ENCODE data around the gene HDHD5. TPM values are rescaled to one million over a fixed set of nuclear protein-coding genes. Genes with fewer than 3 reads are reported as not detected.

Gene HDHD5
- total RNA-seq, 1 experiment from 2014 or later, result 68.4 TPM

DNA sequence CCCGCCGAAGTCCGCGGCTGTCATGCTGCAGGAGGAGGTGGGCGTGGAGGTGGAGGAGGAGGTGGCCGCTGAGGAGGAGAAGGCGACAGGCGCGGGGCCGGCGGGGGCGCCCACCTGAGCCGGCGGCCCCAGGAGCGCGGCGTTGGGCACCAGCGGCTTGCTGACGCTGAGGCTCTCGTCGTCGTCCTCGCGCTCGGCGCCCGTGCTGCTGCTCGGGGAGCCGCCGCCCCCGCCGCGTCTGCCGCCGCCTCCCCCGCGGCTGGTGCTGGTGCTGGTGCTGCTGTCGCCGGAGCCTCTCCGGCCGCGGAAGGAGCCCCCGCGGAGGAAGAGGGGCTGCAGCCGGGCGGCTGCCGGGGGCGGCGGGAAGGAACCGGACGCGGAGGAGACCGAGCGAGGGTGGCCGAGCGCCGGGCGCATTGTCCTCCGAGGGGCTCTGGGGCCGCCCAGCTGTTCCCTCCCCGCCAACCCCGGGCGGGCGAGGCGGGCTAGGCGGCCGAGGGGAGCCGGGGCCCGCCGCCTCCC lies 38.3 kb downstream of the HDHD5 start:
- Mint-ChIP-seq H3K4me3 (peak overlapping the region; percentile 56 to 73; a peak in 3 of 5 replicates), H3K27me3 (ENCODE audit: low read depth) (peaks cover 7% of the 10 kb centered on the region), H3K36me3 (ENCODE audit: insufficient read depth in 1 of 3, low read depth in 3 of 3) (peaks cover 0 to 4% (median 0%) of the 10 kb centered on the region in 3 experiments; a peak in 2 of 7 replicates), H3K27ac (no peak overlapping the region), H3K4me1 (peaks cover 35 to 37% of the 10 kb centered on the region in 2 experiments), H3K9me3 (no peaks in the 10 kb centered on the region)
- Histone ChIP-seq H2BK120ac (ENCODE audit: low read depth, low read length, poor library complexity, severe bottlenecking) (no peak overlapping the region), H3K56ac (ENCODE audit: insufficient read length, low read depth, low read length) (no peak overlapping the region), H3K4me1 (ENCODE audit: insufficient read depth, low read length) (no peaks in the 10 kb centered on the region; the same call in 1 of the 2 replicates), H2AK5ac (ENCODE audit: insufficient read length, low read length) (no peak overlapping the region), H4K91ac (ENCODE audit: insufficient read length, low read depth, low read length) (no peak overlapping the region), H3K14ac (ENCODE audit: insufficient read depth, low read length) (no peak overlapping the region), H3K23ac (ENCODE audit: insufficient read length, low read depth, low read length) (no peak overlapping the region), H3K79me1 (ENCODE audit: insufficient read depth, low read depth, low read length, poor library complexity, severe bottlenecking) (no peaks in the 10 kb centered on the region), H3K4ac (ENCODE audit: low read depth, low read length) (no peak overlapping the region), H3T11ph (ENCODE audit: low read length) (no peak overlapping the region), H3K9ac (ENCODE audit: extremely low read depth, insufficient read length, low read length) (no peak overlapping the region), H2BK20ac (ENCODE audit: low read depth, low read length, poor library complexity, severe bottlenecking) (no peak overlapping the region), H2BK12ac (ENCODE audit: insufficient read length, low read depth, low read length) (no peak overlapping the region), H4K5ac (ENCODE audit: insufficient read length, low read depth, low read length) (no peak overlapping the region), H3K18ac (ENCODE audit: insufficient read length, low read depth, low read length) (no peak overlapping the region), H2BK5ac (ENCODE audit: insufficient read length, low read length) (no peak overlapping the region), H2BK15ac (ENCODE audit: low read depth, low read length) (no peak overlapping the region), H2AFZ (ENCODE audit: low read length) (no peak overlapping the region), H4K20me1 (ENCODE audit: control insufficient read depth, insufficient read depth, insufficient read length) (no peaks in the 10 kb centered on the region), H3K9me3 (ENCODE audit: control insufficient read depth, low read depth, low read length) (no peaks in the 10 kb centered on the region), H3K79me2 (ENCODE audit: insufficient read depth, low read length) (no peaks in the 10 kb centered on the region), H3K4me2 (ENCODE audit: insufficient read depth, insufficient read length, low read length) (peak overlapping the region; percentile 14), H4K8ac (replicated peaks; ENCODE audit: insufficient read length, low read depth, low read length) (no peak overlapping the region), H3K27me3 (ENCODE audit: insufficient read depth, low read length) (no peaks in the 10 kb centered on the region), H3K27ac (ENCODE audit: insufficient read length, low read depth, low read length) (no peak overlapping the region), H3K23me2 (ENCODE audit: insufficient read length, low read depth, low read length, poor library complexity, severe bottlenecking) (peaks cover 6% of the 10 kb centered on the region)
- TF ChIP-seq, protein P1, sequence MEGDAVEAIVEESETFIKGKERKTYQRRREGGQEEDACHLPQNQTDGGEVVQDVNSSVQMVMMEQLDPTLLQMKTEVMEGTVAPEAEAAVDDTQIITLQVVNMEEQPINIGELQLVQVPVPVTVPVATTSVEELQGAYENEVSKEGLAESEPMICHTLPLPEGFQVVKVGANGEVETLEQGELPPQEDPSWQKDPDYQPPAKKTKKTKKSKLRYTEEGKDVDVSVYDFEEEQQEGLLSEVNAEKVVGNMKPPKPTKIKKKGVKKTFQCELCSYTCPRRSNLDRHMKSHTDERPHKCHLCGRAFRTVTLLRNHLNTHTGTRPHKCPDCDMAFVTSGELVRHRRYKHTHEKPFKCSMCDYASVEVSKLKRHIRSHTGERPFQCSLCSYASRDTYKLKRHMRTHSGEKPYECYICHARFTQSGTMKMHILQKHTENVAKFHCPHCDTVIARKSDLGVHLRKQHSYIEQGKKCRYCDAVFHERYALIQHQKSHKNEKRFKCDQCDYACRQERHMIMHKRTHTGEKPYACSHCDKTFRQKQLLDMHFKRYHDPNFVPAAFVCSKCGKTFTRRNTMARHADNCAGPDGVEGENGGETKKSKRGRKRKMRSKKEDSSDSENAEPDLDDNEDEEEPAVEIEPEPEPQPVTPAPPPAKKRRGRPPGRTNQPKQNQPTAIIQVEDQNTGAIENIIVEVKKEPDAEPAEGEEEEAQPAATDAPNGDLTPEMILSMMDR (conservative IDR thresholded peaks at IDR 0.05), result no peak
- DNase-seq, result no peak
- no CpG with 5 or more reads among the region's 70 CpGs for WGBS (ENCODE audit: extremely low coverage, insufficient read length, low lambda C conversion rate)
